ENCODE results near the gene CRTC2. TPM values are rescaled to one million over a fixed set of nuclear protein-coding genes. Genes with fewer than 3 reads are reported as not detected.
"Not testable (repeated sequence)": the region's sequence is repeated elsewhere in the genome, so short reads cannot be mapped to it uniquely, and the experiment has no call there.

CRTC2 gene
- total RNA-seq, 1 donor from 2014 or later: 38.3 TPM

DNA sequence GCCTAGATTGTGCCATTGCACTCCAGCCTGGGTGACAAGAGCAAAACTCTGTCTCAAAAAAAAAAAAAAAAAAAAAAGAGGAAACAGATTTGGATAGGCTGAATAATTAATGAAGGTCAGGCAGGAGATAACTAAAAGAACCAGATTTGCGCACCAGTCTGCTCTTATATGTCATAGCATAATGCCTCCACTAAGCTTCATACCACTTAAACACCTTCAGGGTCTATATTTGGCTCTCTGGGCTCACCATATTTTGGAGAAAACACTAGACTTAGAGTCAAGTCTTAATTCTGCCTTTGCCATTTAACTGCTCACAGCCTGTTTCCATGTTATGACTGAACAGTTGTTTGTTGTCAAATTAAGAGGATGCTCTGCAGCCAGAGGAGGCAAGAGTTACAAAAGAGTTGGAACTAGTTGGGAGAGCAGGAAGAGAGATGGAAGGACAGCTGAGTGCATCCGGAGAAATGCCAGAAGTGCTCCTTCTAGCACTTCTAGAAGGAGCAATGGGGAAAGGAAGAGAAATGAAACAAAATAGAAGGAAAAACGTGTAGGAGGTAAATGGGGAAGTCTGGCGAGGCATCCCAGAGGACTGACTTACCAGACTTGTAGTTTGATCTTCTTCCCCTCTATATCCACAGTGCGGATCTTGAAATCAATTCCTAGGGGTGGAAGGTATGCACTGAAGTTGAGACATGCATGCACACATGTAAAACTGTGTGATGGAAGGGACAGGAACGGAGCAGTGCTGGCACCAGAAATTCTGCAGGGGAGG lies 25.9 kb upstream of the CRTC2 start:
- no peaks in the 10 kb centered on the region for H3K9me3 Mint-ChIP-seq (ENCODE audit: unreplicated experiment)
- H3K9me3 ChIP-seq (ENCODE audit: insufficient read depth, low read depth, low read length): no peaks in the 10 kb centered on the region
- DNase-seq (ENCODE audit: low read depth) (no peak), FAIRE-seq (no peak)
- H4K20me1 ChIP-seq (ENCODE audit: insufficient read depth, low read length): peaks cover 8% of the 10 kb centered on the region
- H3K4me3 ChIP-seq (ENCODE audit: insufficient read depth, low read depth, low read length): peak overlapping the region; percentile 100
- TF ChIP-seq, protein P1, sequence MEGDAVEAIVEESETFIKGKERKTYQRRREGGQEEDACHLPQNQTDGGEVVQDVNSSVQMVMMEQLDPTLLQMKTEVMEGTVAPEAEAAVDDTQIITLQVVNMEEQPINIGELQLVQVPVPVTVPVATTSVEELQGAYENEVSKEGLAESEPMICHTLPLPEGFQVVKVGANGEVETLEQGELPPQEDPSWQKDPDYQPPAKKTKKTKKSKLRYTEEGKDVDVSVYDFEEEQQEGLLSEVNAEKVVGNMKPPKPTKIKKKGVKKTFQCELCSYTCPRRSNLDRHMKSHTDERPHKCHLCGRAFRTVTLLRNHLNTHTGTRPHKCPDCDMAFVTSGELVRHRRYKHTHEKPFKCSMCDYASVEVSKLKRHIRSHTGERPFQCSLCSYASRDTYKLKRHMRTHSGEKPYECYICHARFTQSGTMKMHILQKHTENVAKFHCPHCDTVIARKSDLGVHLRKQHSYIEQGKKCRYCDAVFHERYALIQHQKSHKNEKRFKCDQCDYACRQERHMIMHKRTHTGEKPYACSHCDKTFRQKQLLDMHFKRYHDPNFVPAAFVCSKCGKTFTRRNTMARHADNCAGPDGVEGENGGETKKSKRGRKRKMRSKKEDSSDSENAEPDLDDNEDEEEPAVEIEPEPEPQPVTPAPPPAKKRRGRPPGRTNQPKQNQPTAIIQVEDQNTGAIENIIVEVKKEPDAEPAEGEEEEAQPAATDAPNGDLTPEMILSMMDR (IDR thresholded peaks at IDR 0.05; ENCODE audit: insufficient read depth, low read depth, low read length): no peak
- TF ChIP-seq EZH2 (IDR thresholded peaks at IDR 0.05; ENCODE audit: insufficient read depth, low read length): no peak
- H3K4me2 ChIP-seq (ENCODE audit: low read length): peak overlapping the region; percentile 100
- H3K4me3 Mint-ChIP-seq (ENCODE audit: unreplicated experiment): peak overlapping the region; percentile 99
- peaks cover 17% of the 10 kb centered on the region for H3K4me1 ChIP-seq (ENCODE audit: insufficient read depth, low read length)
- peaks cover 10% of the 10 kb centered on the region for H3K36me3 Mint-ChIP-seq (ENCODE audit: low read depth, unreplicated experiment)
- peak overlapping the region; percentile 99 for H3K9ac ChIP-seq (ENCODE audit: low read length)
- no peak overlapping the region for H2AFZ ChIP-seq (ENCODE audit: low read depth, low read length)
- no peaks in the 10 kb centered on the region for H3K27me3 ChIP-seq (ENCODE audit: insufficient read depth, low read length)
- peaks cover 13% of the 10 kb centered on the region for H3K36me3 ChIP-seq (ENCODE audit: insufficient read depth, low read length)
- peaks cover 28% of the 10 kb centered on the region for H3K79me2 ChIP-seq (ENCODE audit: insufficient read depth, low read length)
- H3K4me1 Mint-ChIP-seq (ENCODE audit: low read depth, unreplicated experiment): peaks cover 11% of the 10 kb centered on the region
- H3K27me3 Mint-ChIP-seq (ENCODE audit: low read depth, unreplicated experiment): no peaks in the 10 kb centered on the region
- no peak overlapping the region for H3K27ac ChIP-seq (ENCODE audit: low read depth, low read length)
- no peak overlapping the region for H3K27ac Mint-ChIP-seq (ENCODE audit: unreplicated experiment)

DNA sequence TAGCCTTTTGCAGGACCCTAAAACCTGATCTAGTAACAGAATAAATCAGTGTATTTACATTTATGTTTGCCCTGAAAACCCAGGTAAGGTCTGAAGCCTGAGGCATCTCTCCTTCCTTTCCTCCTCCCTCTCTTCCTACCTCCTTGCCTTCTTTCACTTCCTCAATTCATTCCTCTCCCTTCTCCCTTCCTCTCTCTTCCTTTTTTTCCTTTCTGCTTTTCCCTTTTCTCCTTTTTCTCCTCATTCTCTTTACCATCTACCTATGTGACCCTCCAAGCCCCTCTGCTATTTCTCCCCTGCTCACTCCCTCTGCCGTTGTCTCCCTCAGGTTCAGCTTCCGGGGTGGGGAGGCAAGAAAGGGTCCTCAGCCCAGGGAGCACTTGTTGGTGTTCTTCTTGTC lies 23.3 kb upstream of the CRTC2 start:
- H3K9me3 Mint-ChIP-seq (ENCODE audit: unreplicated experiment); FAIRE-seq; H3K4me2 ChIP-seq (ENCODE audit: low read length); H3K27me3 Mint-ChIP-seq (ENCODE audit: low read depth, unreplicated experiment); H3K27me3 ChIP-seq (ENCODE audit: insufficient read depth, low read length); H3K9me3 ChIP-seq (ENCODE audit: insufficient read depth, low read depth, low read length); H2AFZ ChIP-seq (ENCODE audit: low read depth, low read length); H3K9ac ChIP-seq (ENCODE audit: low read length); H4K20me1 ChIP-seq (ENCODE audit: insufficient read depth, low read length); H3K4me3 ChIP-seq (ENCODE audit: insufficient read depth, low read depth, low read length); H3K27ac Mint-ChIP-seq (ENCODE audit: unreplicated experiment); DNase-seq (ENCODE audit: low read depth); H3K4me1 Mint-ChIP-seq (ENCODE audit: low read depth, unreplicated experiment); H3K27ac ChIP-seq (ENCODE audit: low read depth, low read length); H3K4me3 Mint-ChIP-seq (ENCODE audit: unreplicated experiment): not testable (repeated sequence)
- Histone ChIP-seq H3K79me2 (ENCODE audit: insufficient read depth, low read length) (peaks cover 35% of the 10 kb centered on the region), H3K4me1 (ENCODE audit: insufficient read depth, low read length) (peaks cover 23% of the 10 kb centered on the region), H3K36me3 (ENCODE audit: insufficient read depth, low read length) (peaks cover 16% of the 10 kb centered on the region)
- H3K36me3 Mint-ChIP-seq (ENCODE audit: low read depth, unreplicated experiment): peaks cover 10% of the 10 kb centered on the region

DNA sequence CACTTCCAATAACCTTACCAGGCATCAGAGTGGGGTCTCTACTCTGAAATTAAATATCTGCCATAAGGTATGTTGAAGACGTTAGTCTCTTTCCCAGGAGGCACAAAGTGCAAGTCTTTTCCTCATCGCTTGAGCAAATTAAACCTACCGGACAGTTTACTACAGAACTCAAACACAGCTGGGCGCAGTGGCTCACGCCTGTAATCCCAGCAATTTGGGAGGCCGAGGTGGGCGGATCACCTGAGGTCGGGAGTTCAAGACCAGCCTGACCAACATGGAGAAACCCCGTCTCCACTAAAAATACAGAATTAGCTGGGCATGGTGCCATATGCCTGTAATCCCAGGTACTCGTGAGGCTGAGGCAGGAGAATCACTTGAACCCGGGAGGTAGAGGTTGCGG lies 20.7 kb upstream of the CRTC2 start:
- FAIRE-seq: not testable (repeated sequence)
- H3K36me3 Mint-ChIP-seq (ENCODE audit: low read depth, unreplicated experiment): peaks cover 20% of the 10 kb centered on the region
- H3K36me3 ChIP-seq (ENCODE audit: insufficient read depth, low read length): peaks cover 28% of the 10 kb centered on the region

More for the DNA sequence above, 20.7 kb upstream of the CRTC2 start:
- peaks cover 30% of the 10 kb centered on the region for H3K79me2 ChIP-seq (ENCODE audit: insufficient read depth, low read length)
- H3K27ac Mint-ChIP-seq (ENCODE audit: unreplicated experiment); H3K4me3 ChIP-seq (ENCODE audit: insufficient read depth, low read depth, low read length); H3K27me3 ChIP-seq (ENCODE audit: insufficient read depth, low read length); H3K9ac ChIP-seq (ENCODE audit: low read length); H3K9me3 Mint-ChIP-seq (ENCODE audit: unreplicated experiment); H3K27ac ChIP-seq (ENCODE audit: low read depth, low read length); H3K9me3 ChIP-seq (ENCODE audit: insufficient read depth, low read depth, low read length); H3K4me1 ChIP-seq (ENCODE audit: insufficient read depth, low read length); H3K27me3 Mint-ChIP-seq (ENCODE audit: low read depth, unreplicated experiment); H3K4me3 Mint-ChIP-seq (ENCODE audit: unreplicated experiment); H2AFZ ChIP-seq (ENCODE audit: low read depth, low read length); H3K4me1 Mint-ChIP-seq (ENCODE audit: low read depth, unreplicated experiment); H3K4me2 ChIP-seq (ENCODE audit: low read length); DNase-seq (ENCODE audit: low read depth): not testable (repeated sequence)
- peaks cover 12% of the 10 kb centered on the region for H4K20me1 ChIP-seq (ENCODE audit: insufficient read depth, low read length)

All from astrocyte (in vitro differentiated cells and primary cell).